ENCODE data around the gene HTR6. TPM values are rescaled to one million over a fixed set of nuclear protein-coding genes. Genes with fewer than 3 reads are reported as not detected.

HTR6 gene
- total RNA-seq, 1 donor from 2014 or later: not detected

DNA sequence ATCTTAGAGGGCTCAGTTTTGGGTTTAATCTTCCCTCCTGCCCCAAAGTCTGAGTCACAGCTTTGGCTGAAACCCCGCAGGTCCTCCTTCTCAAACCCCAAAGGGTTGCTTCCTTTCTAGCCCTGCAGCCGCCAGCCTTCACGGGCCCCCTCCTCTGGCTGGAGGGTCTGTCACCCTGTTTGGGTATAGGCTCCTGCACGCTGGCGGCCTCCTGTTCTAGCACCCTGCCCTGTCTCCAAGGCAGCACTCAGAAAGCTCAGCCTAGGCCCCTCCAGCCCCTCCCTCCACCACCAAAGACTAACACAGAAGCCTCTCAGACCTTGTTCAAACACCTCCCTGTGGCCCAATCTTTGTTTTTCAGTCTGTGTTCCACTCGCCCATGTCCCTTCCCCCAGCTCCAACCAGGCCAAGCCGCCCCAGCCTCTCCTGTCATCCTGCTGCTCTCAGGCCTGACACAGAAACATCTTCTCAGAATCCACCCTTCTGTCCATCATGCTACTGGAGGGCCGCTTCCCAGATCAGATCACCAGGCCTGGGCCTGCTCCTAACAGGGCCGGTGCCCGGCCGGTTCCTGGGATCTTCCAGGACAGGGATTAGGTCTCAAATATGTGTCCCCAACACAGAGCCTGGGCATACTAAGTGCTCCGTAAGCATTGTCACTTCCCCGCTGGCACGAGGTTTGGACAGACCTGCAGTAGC lies 35.6 kb downstream of the HTR6 start:
- Histone ChIP-seq H3K27me3 (ENCODE audit: low read depth) (no peaks in the 10 kb centered on the region), H3K27ac (no peak overlapping the region), H3K9me3 (no peaks in the 10 kb centered on the region), H3K4me3 (no peak overlapping the region), H3K36me3 (peaks cover 23% of the 10 kb centered on the region), H3K4me1 (no peaks in the 10 kb centered on the region)
- intact Hi-C loops (cut with DNase I): no loop called here
- DNase-seq: no peak
- no peak for ATAC-seq
- TF ChIP-seq, protein P1, sequence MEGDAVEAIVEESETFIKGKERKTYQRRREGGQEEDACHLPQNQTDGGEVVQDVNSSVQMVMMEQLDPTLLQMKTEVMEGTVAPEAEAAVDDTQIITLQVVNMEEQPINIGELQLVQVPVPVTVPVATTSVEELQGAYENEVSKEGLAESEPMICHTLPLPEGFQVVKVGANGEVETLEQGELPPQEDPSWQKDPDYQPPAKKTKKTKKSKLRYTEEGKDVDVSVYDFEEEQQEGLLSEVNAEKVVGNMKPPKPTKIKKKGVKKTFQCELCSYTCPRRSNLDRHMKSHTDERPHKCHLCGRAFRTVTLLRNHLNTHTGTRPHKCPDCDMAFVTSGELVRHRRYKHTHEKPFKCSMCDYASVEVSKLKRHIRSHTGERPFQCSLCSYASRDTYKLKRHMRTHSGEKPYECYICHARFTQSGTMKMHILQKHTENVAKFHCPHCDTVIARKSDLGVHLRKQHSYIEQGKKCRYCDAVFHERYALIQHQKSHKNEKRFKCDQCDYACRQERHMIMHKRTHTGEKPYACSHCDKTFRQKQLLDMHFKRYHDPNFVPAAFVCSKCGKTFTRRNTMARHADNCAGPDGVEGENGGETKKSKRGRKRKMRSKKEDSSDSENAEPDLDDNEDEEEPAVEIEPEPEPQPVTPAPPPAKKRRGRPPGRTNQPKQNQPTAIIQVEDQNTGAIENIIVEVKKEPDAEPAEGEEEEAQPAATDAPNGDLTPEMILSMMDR (IDR thresholded peaks at IDR 0.05): no peak

DNA sequence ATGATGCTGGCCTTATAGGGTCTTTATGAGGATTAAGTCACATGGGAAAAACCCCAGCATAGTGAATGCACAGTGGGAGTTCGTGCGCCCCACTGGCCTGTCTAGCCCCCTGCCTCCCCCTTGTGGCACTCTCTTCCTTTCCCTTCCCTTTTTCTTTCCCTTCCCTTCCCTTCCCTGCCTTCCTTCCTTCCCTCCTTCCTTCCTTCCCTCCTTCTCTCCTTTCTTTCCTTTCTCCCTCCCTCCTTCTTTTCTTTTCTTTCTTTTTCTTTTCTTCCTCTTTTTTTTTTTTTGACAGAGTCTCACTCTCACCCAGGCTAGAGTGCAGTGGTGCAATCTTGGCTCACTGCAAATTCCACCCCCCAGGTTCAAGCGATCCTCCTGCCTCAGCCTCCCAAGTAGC lies 38.6 kb downstream of the HTR6 start:
- Histone ChIP-seq H3K9me3 (no peaks in the 10 kb centered on the region), H3K4me3 (no peak overlapping the region), H3K27me3 (ENCODE audit: low read depth) (no peaks in the 10 kb centered on the region), H3K4me1 (no peaks in the 10 kb centered on the region), H3K36me3 (peaks cover 15% of the 10 kb centered on the region), H3K27ac (no peak overlapping the region)
- intact Hi-C loops (cut with DNase I): no loop called here
- DNase-seq: no peak
- no peak for ATAC-seq
- TF ChIP-seq, protein P1 (IDR thresholded peaks at IDR 0.05): no peak

DNA sequence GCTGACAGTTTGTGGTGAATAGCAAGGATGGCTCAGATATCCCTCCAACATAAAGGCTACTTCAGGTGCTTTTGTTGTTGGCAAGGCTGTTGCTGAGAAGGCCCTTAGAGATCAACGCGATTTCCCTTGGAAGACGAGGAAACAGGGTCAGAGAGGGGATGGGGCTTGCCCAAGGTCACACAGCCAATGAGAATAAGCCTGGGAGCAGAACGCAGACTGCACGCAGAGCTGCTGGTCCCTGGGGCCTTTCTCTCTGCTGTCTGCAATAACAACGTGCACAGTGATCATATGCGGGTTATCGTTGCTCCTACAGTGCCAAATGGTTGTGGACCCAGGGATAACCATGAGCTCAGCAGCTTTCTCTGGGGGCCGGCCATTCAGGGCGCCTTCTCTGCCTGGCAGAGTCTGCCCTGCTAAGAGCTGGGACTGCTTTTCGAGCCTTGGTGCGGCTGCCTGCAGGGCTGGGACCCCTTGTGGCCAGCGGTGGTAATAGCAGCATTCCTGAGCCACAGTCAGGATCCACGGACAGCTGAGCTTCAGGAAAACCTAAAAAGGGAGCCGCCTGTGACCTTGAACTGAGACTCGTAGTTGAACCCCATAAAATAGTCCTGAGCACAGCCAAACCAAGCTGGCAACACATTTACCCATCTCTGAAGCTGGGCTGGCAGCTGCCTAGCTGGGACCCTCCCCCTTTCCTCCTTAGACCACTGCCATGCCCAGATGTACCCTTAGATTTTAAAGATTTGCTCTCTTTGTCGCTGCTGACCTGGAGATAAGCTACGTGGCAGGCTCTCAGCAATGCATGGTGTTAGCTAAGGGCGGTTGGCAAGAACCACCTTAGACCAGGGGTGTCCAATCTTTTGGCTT lies 39.8 kb downstream of the HTR6 start:
- no peaks in the 10 kb centered on the region for H3K9me3 ChIP-seq
- intact Hi-C loops (cut with DNase I): no loop called here
- ATAC-seq: peak; percentile 85 to 88
- DNase-seq: peak; percentile 67
- no peak overlapping the region for H3K4me3 ChIP-seq
- TF ChIP-seq, protein P1 (IDR thresholded peaks at IDR 0.05): peak; percentile 91
- H3K27me3 ChIP-seq (ENCODE audit: low read depth): no peaks in the 10 kb centered on the region
- H3K36me3 ChIP-seq: peaks cover 15% of the 10 kb centered on the region
- no peak overlapping the region for H3K27ac ChIP-seq
- no peaks in the 10 kb centered on the region for H3K4me1 ChIP-seq

DNA sequence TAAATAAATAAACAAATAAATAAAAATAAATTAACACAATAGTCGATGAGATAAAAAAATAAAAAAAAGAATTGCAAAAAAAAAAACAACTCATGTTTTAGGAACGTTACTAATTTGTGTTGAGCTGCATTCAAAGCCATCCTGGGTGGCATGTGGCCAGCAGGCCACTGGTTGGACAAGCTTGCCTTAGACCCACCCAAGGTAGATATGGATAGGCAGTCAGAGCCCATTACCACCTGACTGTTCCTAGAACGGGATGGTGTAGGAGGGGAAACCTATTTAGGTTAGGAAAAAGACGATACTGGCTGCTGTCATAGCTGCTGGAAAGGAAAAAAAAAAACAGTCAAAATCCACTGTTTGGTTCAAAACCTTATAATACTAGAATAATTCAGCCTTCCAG lies 40.8 kb downstream of the HTR6 start:
- no peak overlapping the region for H3K27ac ChIP-seq
- intact Hi-C loops (cut with DNase I): no loop called here
- TF ChIP-seq, protein P1 (IDR thresholded peaks at IDR 0.05): no peak
- no peak for DNase-seq
- peaks cover 8% of the 10 kb centered on the region for H3K36me3 ChIP-seq
- no peaks in the 10 kb centered on the region for H3K9me3 ChIP-seq
- H3K4me3 ChIP-seq: no peak overlapping the region
- no peaks in the 10 kb centered on the region for H3K27me3 ChIP-seq (ENCODE audit: low read depth)
- H3K4me1 ChIP-seq: no peaks in the 10 kb centered on the region
- no peak for ATAC-seq

DNA sequence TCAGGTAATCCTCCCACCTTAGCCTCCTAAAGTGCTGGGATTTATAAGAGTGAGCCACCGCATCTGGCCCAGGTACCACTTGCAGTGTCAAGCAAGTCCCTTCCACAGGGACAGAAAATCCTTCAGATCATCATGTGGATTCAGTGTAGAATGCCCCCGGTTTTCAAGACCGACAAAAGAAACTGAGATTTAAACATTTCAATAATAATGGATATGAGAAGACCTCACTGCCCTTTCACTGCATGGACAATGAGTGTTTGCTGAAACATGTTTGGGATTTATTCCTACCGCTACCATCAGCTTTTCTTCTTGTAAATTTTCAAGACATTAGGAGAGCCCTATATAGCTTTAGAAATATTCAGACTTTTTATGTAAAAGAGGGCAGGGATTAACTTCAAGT lies 41.5 kb downstream of the HTR6 start:
- TF ChIP-seq, protein P1 (IDR thresholded peaks at IDR 0.05): no peak
- H3K27ac ChIP-seq: no peak overlapping the region
- intact Hi-C loops (cut with DNase I): no loop called here

More for the DNA sequence above, 41.5 kb downstream of the HTR6 start:
- ATAC-seq (no peak), DNase-seq (no peak)
- Histone ChIP-seq H3K9me3 (no peaks in the 10 kb centered on the region), H3K4me3 (no peak overlapping the region), H3K36me3 (peaks cover 8% of the 10 kb centered on the region), H3K4me1 (no peaks in the 10 kb centered on the region), H3K27me3 (ENCODE audit: low read depth) (no peaks in the 10 kb centered on the region)

Data from lower lobe of right lung (tissue), 2 donors.